Tibial nerve (tissue), 4 donors: ENCODE measurements around the gene TUBA3E.
"Not testable (repeated sequence)": the region's sequence is repeated elsewhere in the genome, so short reads cannot be mapped to it uniquely, and the experiment has no call there.

Experiments used
- EP300 ChIP-seq, 2 donors: sonication (generic); formaldehyde crosslinking; IDR thresholded peaks; one replicate each; pipeline ENCODE4 v1.6.1; 2017; ENCODE audit warnings: antibody characterized with exemption in 2 of 2, mild to moderate bottlenecking in 1 of 2
- TF ChIP-seq, protein P1 (sequence below), 5 experiments: fragments of 200-600 bp in 3 of 5; fragments of 450-650 bp in 2 of 5; sonication (generic) in 3 of 5; IDR thresholded peaks; one replicate each; pipeline ENCODE4 v1.5.1; 2016 to 2019; ENCODE audit warnings: antibody characterized with exemption in 5 of 5, mild to moderate bottlenecking in 3 of 5, moderate library complexity in 2 of 5

DNA sequence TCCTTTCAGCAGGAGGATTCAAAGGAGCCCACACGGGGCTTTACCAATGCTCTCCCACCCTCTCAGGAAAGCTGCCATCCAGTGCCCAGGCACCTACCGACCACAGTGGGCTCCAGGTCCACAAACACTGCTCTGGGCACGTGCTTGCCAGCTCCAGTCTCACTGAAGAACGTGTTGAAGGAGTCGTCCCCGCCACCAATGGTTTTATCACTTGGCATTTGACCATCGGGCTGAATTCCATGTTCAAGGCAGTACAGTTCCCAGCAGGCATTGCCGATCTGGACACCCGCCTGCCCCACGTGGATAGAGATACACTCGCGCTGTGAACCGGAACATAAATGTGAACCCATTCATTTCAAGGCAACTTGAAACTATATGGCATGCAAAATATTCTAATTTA is 2.2 kb downstream of the TUBA3E start:
- TF ChIP-seq, protein P1, sequence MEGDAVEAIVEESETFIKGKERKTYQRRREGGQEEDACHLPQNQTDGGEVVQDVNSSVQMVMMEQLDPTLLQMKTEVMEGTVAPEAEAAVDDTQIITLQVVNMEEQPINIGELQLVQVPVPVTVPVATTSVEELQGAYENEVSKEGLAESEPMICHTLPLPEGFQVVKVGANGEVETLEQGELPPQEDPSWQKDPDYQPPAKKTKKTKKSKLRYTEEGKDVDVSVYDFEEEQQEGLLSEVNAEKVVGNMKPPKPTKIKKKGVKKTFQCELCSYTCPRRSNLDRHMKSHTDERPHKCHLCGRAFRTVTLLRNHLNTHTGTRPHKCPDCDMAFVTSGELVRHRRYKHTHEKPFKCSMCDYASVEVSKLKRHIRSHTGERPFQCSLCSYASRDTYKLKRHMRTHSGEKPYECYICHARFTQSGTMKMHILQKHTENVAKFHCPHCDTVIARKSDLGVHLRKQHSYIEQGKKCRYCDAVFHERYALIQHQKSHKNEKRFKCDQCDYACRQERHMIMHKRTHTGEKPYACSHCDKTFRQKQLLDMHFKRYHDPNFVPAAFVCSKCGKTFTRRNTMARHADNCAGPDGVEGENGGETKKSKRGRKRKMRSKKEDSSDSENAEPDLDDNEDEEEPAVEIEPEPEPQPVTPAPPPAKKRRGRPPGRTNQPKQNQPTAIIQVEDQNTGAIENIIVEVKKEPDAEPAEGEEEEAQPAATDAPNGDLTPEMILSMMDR (IDR thresholded peaks at IDR 0.05) = not testable (repeated sequence)
- TF ChIP-seq EP300 (IDR thresholded peaks at IDR 0.05) = not testable (repeated sequence)
